DMS114 treated with DMSO at 0.1 percent for 48 hours (cell line): Measurements from ENCODE around the gene PKP4.
"Not testable (repeated sequence)": the region's sequence is repeated elsewhere in the genome, so short reads cannot be mapped to it uniquely, and the experiment has no call there.

ENCODE experiments used
- DNase-seq: peaks from one replicate; lab custom pipeline; 2025; ENCODE audit not compliant: unreplicated experiment; lab: John Stamatoyannopoulos, UW

Gene PKP4

DNA sequence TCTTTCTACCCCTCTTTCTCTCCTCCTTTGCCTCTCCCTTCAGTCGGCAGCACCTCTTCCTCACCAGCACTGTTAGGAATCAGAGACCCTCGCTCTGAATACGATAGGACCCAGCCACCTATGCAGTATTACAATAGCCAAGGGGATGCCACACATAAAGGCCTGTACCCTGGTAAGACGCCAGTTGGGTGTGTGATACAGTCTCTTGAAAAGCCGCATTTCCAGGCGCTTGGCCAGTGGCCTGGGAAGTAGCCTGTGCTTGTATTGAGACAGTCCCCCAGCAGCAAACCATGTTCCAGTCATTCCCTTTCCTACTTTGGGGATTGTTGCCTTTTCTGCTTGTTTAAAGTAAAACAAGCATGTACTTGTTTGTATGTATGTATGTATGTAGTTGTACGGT is 219.9 kb downstream of the PKP4 start:
- no peak for DNase-seq

GRCh38 chr2:158677542-158677941 is 220.8 kb downstream of the PKP4 start:
- DNase-seq: no peak

- DNase-seq: no peak
These were observed 225.1 kb downstream of the PKP4 start for GRCh38 chr2:158681816-158682215.

- DNase-seq: no peak
These were observed 228.9 kb downstream of the PKP4 start for GRCh38 chr2:158685646-158686045.

DNA sequence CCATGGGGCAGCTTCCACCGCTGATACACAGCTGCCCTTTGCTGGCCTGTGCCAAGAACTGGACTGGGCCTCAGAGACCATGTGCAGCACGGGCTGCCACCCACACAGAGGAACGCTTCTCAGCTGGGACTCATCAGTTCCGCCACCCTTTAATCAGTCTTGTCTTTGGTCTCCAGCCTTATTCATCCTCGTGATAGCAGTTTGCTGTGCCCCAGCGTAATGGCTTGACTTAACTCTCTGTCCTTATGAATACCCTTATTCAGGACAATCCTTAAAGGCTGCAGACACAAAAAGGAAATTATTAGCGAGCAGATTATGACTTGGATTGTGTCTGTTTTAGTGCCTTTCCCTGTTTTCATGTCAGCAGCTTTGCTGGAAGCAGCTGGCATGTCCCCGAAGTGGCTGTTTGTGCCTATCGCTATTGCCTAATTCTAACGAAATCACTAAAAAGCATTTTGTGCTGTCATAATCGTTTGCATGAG is 229.5 kb downstream of the PKP4 start:
- no peak for DNase-seq

DNA sequence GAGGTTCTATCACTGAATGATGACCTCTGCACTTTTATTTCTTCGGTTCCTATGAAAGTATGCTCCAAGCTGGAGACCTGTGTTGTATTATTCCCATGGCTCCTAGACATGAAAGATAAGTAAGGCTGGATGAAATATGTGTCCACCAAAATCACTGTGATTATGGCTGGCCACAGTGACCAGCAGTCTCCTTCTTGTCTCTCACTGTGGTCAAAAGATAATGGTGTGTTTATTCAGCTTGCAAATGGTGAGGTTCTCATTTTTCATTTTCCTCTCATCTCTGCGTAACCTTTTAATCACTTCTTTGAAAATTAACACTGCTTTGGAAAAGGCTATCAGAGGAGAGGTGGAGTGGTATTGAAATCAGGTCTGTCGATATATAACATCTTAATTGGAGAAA is 230.6 kb downstream of the PKP4 start:
- DNase-seq: no peak

GRCh38 chr2:158688721-158689120 is 232.0 kb downstream of the PKP4 start:
- no peak for DNase-seq

DNA sequence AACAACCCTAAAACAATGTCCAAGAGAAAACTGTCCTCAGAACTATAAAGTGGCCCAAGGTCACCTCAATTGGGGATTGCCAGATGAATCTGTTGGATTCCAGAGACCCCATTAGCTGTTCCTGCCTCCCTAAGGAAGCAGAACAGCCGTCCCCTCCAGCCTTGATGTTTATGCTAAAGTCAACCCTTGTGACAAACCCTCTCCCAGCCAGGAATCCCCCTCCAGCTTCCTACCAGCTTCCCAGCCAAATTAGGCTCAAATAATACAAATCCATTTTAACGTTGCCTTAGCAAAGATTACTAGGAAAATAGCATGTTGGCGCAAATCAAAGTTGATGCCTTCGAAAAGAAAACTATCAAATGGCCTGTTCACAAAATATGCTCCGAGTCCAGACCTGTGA is 232.6 kb downstream of the PKP4 start:
- no peak for DNase-seq

GRCh38 chr2:158690823-158691222 is 234.1 kb downstream of the PKP4 start:
- no peak for DNase-seq

- no peak for DNase-seq
These were observed 234.9 kb downstream of the PKP4 start for GRCh38 chr2:158691619-158692018.

DNA sequence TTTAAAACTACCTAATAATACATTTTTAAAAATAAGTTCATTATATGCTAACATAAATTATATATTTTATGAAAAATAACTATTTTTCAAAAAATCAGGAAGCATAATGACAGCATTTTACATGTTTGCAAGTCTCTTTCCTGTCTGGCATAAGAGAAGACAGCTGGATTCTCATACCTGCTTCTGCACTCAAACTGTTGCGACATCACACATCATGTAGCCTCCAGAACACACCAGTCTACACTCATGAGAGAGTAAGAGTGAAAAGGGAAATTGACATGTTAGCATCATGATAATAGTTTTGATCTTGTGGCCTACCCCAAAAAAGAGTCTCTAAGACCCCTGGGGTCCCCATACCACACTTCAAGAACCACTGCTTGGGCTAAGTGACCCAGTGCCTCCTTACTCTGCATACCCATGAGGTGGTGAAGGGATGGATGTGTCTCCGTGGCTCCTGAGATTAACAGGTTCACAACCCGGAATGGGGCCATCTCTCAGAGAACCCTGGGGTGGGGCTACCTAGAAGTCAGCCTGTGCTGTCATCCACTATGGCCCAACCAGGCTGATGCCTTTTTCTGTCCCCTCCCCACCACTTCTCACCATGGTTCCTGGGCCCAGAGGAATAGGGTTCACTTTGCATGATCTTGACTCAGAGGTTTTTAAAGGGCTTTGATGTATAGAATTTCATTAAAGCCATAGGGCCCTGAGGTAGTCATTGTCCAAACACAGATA is 235.8 kb downstream of the PKP4 start:
- no peak for DNase-seq

DNA sequence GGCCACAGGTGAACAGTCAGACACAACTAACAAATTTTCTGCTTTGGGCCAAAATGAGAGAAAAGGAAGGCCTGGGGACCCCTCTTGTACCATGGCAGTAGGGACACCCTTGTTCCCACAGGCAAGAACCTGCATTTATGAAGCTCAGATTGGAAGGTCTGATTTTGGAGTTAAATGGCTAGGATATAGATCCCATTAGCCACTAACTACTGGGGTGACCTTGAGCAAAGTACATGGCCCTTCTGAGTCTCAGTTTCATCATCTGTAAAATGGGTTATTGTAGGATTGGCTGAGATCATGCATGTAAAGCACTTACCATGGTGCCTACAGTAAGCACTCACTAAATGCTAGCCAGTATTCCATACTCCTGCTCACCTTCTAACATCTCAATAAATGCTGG is 236.7 kb downstream of the PKP4 start:
- no peak for DNase-seq

DNA sequence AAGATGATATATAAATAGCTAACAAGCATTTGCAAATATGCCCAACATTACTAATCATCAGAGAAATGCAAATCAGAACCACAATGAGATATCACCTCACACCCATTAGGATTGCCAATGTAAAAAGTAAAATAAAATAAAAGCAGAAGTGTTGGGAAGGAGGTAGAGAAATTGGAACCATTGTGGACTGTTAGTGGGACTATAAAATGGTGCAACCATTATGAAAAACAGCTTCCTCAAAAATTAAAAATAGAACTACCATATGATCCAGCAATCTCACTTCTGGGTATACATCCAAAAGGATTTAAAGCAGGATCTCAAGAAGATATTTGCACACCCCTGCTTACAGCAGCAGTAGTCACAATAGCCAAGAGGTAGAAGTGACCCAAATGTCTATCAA is 238.6 kb downstream of the PKP4 start:
- no peak for DNase-seq

DNA sequence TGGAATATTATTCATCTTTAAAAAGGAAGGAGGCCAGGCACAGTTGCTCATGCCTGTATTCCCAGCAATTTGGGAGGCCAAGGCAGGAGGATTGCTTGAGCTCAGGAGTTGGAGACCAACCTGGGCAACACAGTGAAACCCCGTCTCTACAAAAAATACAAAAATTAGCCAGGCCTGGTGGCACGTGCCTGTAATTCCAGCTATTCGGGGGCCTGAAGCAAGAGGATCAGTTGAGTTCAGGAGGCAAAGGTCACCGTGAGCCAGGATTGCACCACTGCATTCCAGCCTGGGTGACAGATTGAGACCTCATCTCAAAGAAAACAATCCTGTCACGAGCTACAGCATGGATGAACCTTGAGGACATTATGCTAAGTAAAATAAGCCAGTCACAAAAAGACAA is 239.0 kb downstream of the PKP4 start:
- not testable (repeated sequence) for DNase-seq

GRCh38 chr2:158699323-158699722 is 242.6 kb downstream of the PKP4 start:
- no peak for DNase-seq

DNA sequence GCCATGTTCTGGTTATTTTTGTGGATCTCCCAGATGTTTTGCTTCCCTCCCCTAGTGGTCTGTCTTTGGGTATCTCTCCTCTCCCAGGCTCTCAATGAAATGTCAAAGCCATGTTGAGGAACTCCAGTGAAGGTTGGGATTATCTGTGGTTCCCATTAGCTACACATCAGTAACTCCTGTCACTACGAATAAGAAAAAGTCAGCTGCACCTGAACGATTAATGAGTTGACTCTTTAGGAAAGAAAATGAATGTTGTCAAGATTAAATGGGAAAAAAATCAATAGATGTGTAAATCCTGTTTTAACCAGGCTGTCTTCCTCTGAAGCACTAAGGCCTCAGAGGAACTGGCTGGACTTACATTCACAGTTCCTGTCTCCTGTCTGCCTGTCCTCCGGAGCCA is 244.3 kb downstream of the PKP4 start:
- no peak for DNase-seq

DNA sequence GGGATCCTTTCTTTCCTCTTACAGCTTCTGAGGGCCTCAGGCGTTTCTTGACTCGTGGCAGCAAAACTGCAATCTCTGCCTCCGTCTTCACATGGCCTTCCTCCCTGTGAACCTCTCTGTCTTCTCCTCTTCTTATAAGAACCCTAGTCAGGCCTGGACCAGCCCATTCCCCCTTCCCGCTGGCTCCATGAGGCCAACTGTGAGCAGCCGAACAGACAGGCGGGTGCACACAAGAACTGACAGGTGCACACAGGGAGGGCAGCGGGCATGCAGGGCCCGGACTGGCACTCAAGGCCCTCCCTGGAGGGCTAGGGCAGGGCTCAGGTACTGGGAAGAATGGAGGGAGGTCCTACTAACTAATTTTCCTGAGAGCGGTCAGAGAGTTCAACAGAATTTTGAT is 246.0 kb downstream of the PKP4 start:
- DNase-seq: no peak

GRCh38 chr2:158704724-158705465 is 248.1 kb downstream of the PKP4 start:
- not testable (repeated sequence) for DNase-seq

DNA sequence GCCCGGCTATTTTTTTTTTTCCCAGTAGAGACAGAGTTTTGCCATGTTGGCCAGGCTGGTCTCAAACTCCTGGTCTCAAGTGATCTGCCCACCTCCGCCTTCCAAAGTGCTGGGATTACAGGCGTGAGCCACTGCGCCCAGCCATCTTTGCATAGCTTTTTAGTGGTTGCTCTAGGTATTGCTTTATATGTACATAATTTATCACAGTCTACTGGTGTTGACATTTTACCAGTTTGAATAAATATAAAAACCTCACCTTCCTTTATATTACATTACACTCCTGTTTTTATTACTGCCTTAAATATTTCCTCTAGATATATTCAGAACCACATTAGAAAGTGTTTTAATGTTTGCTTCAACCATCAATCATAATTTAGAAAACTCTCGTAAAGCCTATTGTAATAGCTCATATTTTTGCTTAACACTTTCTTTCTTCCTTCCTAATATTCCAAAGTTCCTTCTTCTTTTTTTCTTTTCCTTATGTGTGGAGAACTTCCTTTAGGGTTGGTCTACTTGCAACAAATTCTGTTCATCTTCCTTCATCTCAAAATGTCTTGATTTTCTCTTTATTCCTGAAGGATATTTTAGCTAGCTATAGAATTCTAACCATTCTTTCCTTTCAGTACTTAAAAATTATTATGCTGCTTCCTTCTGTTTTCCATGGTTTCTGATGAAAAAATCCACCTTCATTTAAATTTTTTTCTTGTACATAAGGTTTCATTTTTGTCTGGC is 256.2 kb downstream of the PKP4 start:
- no peak for DNase-seq

DNA sequence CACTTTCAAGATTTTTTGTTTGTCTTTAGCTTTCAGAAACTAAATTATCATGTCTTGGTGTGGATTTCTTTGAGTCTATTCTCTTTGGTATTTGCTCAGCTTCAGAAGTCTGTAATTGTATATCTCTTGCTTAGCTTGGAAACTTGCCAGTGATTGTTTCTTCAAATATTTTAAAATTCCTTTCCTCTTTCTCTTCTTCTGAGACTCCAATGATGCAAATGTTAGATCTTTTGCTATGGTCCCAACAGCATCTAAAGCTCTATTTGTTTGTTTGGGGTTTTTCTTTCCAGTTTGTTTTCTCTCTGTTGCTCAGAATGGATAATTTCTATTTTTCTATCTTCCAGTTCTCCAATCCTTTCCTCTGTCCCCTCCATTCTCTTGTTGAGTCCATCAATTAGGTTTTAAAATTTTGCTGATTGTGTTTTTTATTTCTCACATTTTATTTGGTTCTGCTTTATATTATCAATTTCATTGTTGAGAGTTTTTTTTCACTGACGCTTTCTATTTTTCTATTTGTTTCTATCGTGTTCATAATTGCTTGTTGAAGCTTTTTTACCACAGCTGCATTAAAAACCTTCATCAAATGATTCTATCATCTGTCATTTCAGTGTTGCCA is 256.9 kb downstream of the PKP4 start:
- no peak for DNase-seq

GRCh38 chr2:158714420-158714819 is 257.7 kb downstream of the PKP4 start:
- no peak for DNase-seq
